Keratinocyte (primary cell): ENCODE results near the gene TRMT112. TPM values are rescaled to one million over a fixed set of nuclear protein-coding genes. Genes with fewer than 3 reads are reported as not detected.

Experiments used
- DNase-seq: peaks from one replicate; pipeline ENCODE4 v3.0.0-alpha.2; 2011; ENCODE audit warnings: low read depth, missing footprints, low spot score
- FAIRE-seq: peaks from 2 replicates; lab custom pipeline; 2011; peaks lifted over from hg19 to GRCh38; lab: Jason Lieb, UNC
- H2AFZ ChIP-seq: 2 replicates; pipeline ENCODE4 v1.6.0; 2012; ENCODE audit warnings: low read length, control low read depth, inconsistent platforms; ENCODE audit not compliant: control insufficient read depth
- H3K27ac ChIP-seq: 2 replicates; pipeline ENCODE4 v1.5.1; 2011; ENCODE audit warnings: low read length; ENCODE audit not compliant: control insufficient read depth, insufficient read depth
- H3K27me3 ChIP-seq: 3 replicates; pipeline ENCODE4 v1.6.0; 2011; ENCODE audit warnings: low read length; ENCODE audit not compliant: control insufficient read depth, insufficient read depth; ENCODE audit errors: extremely low read depth
- H3K36me3 ChIP-seq, 2 experiments: 2 replicates in 1 of 2; 3 replicates in 1 of 2; pipeline ENCODE4 v1.5.1; 2011; ENCODE audit warnings: low read length in 2 of 2, mild to moderate bottlenecking in 1 of 2; ENCODE audit not compliant: control insufficient read depth in 2 of 2, insufficient read depth in 2 of 2; ENCODE audit errors: extremely low read depth in 1 of 2
- H3K4me1 ChIP-seq: 3 replicates; pipeline ENCODE4 v1.5.1; 2011; ENCODE audit warnings: low read length; ENCODE audit not compliant: control insufficient read depth, insufficient read depth; ENCODE audit errors: extremely low read depth
- H3K4me2 ChIP-seq: 3 replicates; pipeline ENCODE4 v1.6.0; 2011; ENCODE audit warnings: low read depth, low read length; ENCODE audit not compliant: control insufficient read depth, insufficient read depth; ENCODE audit errors: extremely low read depth
- H3K4me3 ChIP-seq, 3 experiments: fragments of 200-600 bp in 1 of 3; sonication (generic) in 1 of 3; 2 replicates in 2 of 3; 3 replicates in 1 of 3; pipeline ENCODE4 v1.5.1; 2011 to 2016; ENCODE audit warnings: low read length in 3 of 3, mild to moderate bottlenecking in 3 of 3, control low read depth in 2 of 3, inconsistent platforms in 1 of 3, low read depth in 1 of 3, mixed read lengths in 1 of 3, mixed run types in 1 of 3, moderate library complexity in 1 of 3; ENCODE audit not compliant: control insufficient read depth in 2 of 3, insufficient read depth in 2 of 3; ENCODE audit errors: extremely low read depth in 1 of 3
- H3K79me2 ChIP-seq: 2 replicates; pipeline ENCODE4 v1.6.0; 2012; ENCODE audit warnings: low read length; ENCODE audit not compliant: control insufficient read depth, insufficient read depth
- H3K9ac ChIP-seq: 3 replicates; pipeline ENCODE4 v1.6.0; 2011; ENCODE audit warnings: low read length; ENCODE audit not compliant: control insufficient read depth, insufficient read depth; ENCODE audit errors: extremely low read depth
- H3K9me1 ChIP-seq: 3 replicates; pipeline ENCODE4 v1.6.0; 2011; ENCODE audit warnings: low read length; ENCODE audit not compliant: control insufficient read depth, insufficient read depth; ENCODE audit errors: extremely low read depth
- H3K9me3 ChIP-seq: 2 replicates; pipeline ENCODE4 v1.5.1; 2012; ENCODE audit warnings: low read depth, low read length; ENCODE audit not compliant: control insufficient read depth
- H4K20me1 ChIP-seq: 3 replicates; pipeline ENCODE4 v1.6.0; 2011; ENCODE audit warnings: low read length; ENCODE audit not compliant: control insufficient read depth, insufficient read depth; ENCODE audit errors: extremely low read depth
- CTCF ChIP-seq, 3 experiments: IDR thresholded peaks in 1 of 3; conservative IDR thresholded peaks in 1 of 3; optimal IDR thresholded peaks in 1 of 3; 2 replicates in 2 of 3; 3 replicates in 1 of 3; pipeline versions ENCODE3 to v1.5.1; 2011; ENCODE audit warnings: low read length in 3 of 3, mild to moderate bottlenecking in 3 of 3, moderate library complexity in 2 of 3, control low read depth in 1 of 3, inconsistent platforms in 1 of 3; ENCODE audit not compliant: insufficient read depth in 2 of 3; ENCODE audit errors: extremely low read depth in 1 of 3
- EZH2 ChIP-seq: IDR thresholded peaks from one replicate; pipeline ENCODE4 v1.6.1; 2012; ENCODE audit warnings: inconsistent platforms, mild to moderate bottlenecking, low read length, moderate library complexity
- dilution Hi-C: fragments of 300-500 bp; cut with MboI; formaldehyde crosslinking; loops from one replicate; pipeline ENCODE4 v1.7.0; 2020; ENCODE audit warnings: low sequenced_read_pairs; ENCODE audit not compliant: extremely low pct_ligation_motif_present
- polyA plus RNA-seq, 5 experiments: library from polyadenylated mRNA; depleted of rRNA in 3 of 5; stranded (reverse) in 3 of 5; stranded (forward) in 1 of 5; unstranded in 1 of 5; fragments of >200 nt; gene quantifications; 1 replicate in 1 of 5; 2 replicates in 3 of 5; 3 replicates in 1 of 5; pipeline versions ENCODE4 v1.2.1 to v1.2.3, GENCODE V29; 2011 to 2012; ENCODE audit warnings: missing spikeins in 2 of 5, low read depth in 1 of 5, low replicate concordance in 1 of 5

The TRMT112 gene
- polyA plus RNA-seq, 1 donor (not counting 4 experiments of a cell fraction or from before 2014, with no cell fraction given), result 408 TPM

GRCh38 chr11:64352099-64352994, 35.0 kb upstream of the TRMT112 start:
- Histone ChIP-seq H3K9ac (no peak overlapping the region), H3K36me3 (no peaks in the 10 kb centered on the region), H3K27me3 (no peaks in the 10 kb centered on the region), H4K20me1 (no peaks in the 10 kb centered on the region), H3K9me1 (peaks cover 3% of the 10 kb centered on the region), H3K27ac (no peak overlapping the region), H3K9me3 (no peaks in the 10 kb centered on the region), H3K79me2 (no peaks in the 10 kb centered on the region), H3K4me1 (peaks cover 33% of the 10 kb centered on the region), H2AFZ (no peak overlapping the region), H3K4me2 (no peak overlapping the region), H3K4me3 (no peak overlapping the region)
- DNase-seq (no peak), FAIRE-seq (no peak)
- no peak for TF ChIP-seq CTCF (optimal IDR thresholded peaks at IDR 0.05 in 1 of 3, IDR thresholded peaks at IDR 0.05 in 1 of 3, conservative IDR thresholded peaks at IDR 0.05 in 1 of 3; ENCODE audit: extremely low read depth in 1 of 3, insufficient read depth in 2 of 3, low read length in 3 of 3)
- TF ChIP-seq EZH2, result no peak
- dilution Hi-C loops, result no loop called here

- no peak overlapping the region for H3K4me3 ChIP-seq
- H3K9ac ChIP-seq, result no peak overlapping the region
- H3K4me2 ChIP-seq, result no peak overlapping the region
- no peak overlapping the region for H3K27ac ChIP-seq
- peaks cover 30% of the 10 kb centered on the region for H3K4me1 ChIP-seq
- peaks cover 3% of the 10 kb centered on the region for H3K9me1 ChIP-seq
- H4K20me1 ChIP-seq, result no peaks in the 10 kb centered on the region
- H3K36me3 ChIP-seq, result no peaks in the 10 kb centered on the region
- TF ChIP-seq CTCF (optimal IDR thresholded peaks at IDR 0.05 in 1 of 3, IDR thresholded peaks at IDR 0.05 in 1 of 3, conservative IDR thresholded peaks at IDR 0.05 in 1 of 3; ENCODE audit: extremely low read depth in 1 of 3, insufficient read depth in 2 of 3, low read length in 3 of 3) (no peak), EZH2 (no peak)
- FAIRE-seq (no peak), DNase-seq (no peak)
- dilution Hi-C loops, result no loop called here
- H3K79me2 ChIP-seq, result no peaks in the 10 kb centered on the region
- H2AFZ ChIP-seq, result no peak overlapping the region
- H3K27me3 ChIP-seq, result no peaks in the 10 kb centered on the region
- H3K9me3 ChIP-seq, result no peaks in the 10 kb centered on the region
These were observed 33.8 kb upstream of the TRMT112 start for GRCh38 chr11:64351136-64351631.
